GM18502 (cell line): ENCODE measurements around the gene HOXD1.

ENCODE experiments used
- ATAC-seq: cut with Tn5 transposase; IDR thresholded peaks from one replicate; pipeline ENCODE4 v1.9.1; 2021; ENCODE audit warnings: mild to moderate bottlenecking; ENCODE audit not compliant: unreplicated experiment, poor library complexity

The HOXD1 gene

DNA sequence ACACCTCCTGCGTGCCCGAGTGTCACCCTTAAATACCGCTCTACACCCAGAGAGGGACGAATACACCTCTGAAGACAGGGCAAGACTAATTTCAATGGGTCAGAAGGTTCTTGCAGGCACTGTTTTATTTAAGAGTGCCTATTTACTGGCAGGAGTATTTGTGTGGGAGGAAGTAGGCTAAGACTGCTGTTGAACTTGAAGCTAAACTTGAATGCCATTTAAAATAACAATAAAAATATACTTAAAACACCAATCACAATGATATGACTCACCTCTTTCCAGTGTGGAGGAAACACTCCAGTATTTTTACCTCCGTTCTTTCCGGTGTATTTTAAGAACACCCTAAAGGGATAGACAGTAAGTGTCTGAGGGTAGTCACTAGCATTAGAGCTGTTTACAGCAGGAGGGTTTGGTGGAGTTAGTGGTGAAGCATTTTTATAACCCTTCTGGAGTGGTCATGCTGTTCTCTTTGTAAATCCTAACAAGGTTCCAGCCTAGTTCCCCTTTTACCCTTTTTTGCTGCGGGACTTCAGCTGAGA is 9.6 kb upstream of the HOXD1 start:
- ATAC-seq: no peak

DNA sequence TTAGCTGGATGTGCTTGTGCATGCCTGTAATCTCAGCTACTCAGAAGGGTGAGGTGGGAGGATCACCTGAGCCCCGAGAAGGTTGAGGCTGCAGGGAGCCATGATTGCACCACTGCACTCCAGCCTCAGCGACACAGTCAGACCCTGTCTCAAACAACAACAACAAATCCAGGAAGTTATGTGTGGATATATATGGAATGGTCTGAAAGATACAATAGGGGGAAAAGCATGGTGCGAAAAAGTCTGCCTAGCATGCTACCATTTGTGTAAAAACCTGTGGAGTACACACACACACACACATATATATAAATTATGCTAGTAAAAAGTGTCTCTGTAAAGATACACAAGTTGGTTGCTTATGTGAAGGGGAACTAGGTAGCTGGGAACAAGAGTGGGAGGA is 6.9 kb upstream of the HOXD1 start:
- no peak for ATAC-seq

DNA sequence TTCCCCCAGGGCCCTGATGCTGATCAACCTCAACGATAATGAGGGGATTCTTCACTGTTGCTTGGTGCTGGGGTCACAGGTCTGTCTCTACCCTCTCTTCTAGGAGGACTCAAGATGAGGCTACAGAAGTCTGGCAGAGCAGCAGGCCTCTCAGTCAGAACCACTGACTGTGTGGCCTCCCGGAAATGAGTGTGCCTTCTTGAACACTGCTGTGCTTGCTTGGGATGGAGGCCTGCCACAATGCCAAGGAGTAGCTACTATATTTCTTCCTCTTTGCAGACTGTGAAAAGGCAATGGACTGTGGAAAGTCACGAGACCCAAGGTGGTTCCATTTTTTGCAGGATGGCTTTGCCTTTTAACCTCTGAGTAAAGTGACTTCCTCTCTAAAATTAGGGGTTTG is 5.8 kb upstream of the HOXD1 start:
- ATAC-seq: no peak

DNA sequence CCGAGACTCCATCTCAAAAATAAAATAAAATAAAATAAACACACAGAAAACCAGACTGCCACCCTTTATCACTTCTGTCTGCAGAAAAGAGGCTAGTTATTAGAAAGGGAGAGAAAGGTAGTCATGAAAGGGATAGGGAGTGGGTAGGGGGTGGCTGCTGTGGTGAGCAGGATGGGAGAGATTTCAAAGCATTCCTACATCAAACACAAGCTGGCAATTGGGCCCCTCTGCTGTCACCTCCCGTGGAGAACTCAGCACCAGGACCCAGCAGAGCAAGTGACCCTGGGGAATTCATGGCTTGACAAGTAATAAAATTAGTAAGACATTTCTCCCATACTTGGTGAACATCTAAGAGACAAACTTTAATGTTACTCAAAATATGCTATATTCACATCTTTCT is 3.7 kb upstream of the HOXD1 start:
- no peak for ATAC-seq

DNA sequence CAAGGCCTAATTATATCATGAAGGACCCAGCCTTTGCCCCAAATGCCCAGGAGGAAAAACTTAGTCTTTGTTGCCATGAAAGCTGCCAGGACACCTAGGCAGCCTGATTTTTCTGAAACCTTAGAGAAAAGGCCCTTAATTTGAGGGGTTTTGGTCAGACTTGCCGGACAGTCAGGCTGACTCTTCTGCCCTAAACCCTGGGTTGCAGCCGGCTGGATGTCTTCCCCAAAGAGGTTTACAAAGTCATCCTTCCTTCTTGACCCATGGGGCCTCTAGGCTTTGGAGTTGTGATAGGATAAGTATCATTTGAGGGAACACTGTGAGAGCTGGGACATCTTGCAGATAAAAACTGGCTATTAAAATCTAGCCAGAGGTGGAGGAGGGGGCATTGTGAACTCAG is 2.4 kb upstream of the HOXD1 start:
- ATAC-seq: no peak

DNA sequence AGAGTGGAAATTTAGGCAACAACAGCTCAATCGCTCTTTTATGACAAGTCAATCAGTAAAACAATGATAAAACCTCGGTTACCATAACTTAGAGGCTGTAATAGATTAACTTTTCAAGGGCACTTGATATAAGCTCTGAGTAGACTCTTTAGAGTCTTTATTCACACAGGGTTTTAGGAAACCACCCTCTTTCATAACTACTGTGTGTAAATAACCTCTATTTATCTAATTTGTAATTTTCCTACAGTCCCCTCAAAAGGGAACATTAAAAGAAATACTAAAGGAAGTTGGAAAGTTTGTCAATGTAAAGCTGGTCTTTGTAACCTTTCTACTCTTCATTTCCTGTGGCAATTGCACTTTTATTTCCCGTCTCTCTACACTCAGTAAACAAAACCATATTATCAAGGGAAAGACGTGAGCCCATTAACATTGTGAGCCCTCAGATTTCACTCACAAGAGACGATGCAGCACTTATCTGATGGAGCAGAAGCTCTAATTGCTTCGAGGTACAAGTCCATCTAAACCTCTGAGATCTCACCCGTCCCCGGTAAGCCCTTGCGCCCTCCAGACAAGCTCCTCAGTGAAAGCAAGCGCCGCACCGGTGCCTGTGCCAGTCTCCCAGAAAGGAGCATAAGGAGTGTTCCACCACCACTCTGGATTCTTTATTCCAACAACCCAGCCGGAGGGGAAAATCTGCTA is 1.1 kb upstream of the HOXD1 start:
- ATAC-seq: no peak

DNA sequence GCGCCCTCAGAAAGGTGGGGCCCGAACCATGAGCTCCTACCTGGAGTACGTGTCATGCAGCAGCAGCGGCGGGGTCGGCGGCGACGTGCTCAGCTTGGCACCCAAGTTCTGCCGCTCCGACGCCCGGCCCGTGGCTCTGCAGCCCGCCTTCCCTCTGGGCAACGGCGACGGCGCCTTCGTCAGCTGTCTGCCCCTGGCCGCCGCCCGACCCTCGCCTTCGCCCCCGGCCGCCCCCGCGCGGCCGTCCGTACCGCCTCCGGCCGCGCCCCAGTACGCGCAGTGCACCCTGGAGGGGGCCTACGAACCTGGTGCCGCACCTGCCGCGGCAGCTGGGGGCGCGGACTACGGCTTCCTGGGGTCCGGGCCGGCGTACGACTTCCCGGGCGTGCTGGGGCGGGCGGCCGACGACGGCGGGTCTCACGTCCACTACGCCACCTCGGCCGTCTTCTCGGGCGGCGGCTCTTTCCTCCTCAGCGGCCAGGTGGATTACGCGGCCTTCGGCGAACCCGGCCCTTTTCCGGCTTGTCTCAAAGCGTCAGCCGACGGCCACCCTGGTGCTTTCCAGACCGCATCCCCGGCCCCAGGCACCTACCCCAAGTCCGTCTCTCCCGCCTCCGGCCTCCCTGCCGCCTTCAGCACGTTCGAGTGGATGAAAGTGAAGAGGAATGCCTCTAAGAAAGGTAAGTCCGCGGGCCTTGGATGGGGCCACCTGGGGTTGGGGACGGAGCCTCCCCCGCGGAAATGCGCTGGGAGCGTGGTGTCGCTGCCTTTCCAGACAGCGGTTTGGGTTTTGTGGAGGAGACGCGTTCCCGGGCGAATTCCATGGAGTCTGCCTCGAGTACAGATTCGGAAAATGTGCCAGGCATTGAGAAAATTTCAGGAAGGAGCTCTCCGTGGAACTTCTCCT is 559 bp downstream of the HOXD1 start:
- ATAC-seq: no peak

DNA sequence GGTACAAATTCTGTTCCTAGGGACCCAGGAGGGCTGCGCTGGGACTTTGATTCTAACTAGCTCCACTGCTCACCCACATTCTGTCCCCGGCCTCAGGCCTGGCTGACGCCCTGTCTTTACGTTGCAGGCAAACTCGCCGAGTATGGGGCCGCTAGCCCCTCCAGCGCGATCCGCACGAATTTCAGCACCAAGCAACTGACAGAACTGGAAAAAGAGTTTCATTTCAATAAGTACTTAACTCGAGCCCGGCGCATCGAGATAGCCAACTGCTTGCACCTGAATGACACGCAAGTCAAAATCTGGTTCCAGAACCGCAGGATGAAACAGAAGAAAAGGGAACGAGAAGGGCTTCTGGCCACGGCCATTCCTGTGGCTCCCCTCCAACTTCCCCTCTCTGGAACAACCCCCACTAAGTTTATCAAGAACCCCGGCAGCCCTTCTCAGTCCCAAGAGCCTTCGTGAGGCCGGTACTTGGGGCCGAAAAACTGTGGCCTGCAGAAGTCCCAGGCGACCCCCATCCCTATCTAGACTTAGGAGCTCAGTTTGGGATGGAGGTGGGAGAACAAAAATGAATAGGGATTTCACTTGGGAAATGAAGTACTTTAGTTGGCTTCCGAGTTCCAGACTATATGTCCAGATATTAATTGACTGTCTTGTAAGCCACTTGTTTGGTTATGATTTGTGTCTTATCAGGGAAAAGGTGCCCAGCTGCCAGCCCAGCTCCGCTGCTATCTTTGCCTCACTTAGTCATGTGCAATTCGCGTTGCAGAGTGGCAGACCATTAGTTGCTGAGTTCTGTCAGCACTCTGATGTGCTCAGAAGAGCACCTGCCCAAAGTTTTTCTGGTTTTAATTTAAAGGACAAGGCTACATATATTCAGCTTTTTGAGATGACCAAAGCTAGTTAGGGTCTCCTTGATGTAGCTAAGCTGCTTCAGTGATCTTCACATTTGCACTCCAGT is 1.5 kb downstream of the HOXD1 start:
- no peak for ATAC-seq

DNA sequence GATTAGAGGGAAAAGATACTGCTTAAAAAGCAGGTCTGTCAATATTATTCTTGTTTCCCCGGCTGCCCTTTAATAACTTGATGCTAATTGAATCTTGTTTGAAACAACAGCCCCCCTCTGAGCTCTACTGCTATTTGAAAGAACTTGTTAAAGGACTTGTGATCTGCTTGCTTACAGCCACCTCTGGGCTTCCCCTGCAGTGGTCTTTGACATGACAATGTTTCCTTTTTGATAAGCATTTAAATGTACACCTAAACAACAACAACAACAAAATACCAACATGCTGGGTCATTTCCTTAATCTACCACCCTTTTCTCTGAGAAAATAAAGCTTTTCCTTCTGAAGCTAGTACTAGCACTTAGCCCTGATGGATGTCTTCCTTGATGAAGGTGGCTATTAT is 3.9 kb downstream of the HOXD1 start:
- ATAC-seq: no peak

DNA sequence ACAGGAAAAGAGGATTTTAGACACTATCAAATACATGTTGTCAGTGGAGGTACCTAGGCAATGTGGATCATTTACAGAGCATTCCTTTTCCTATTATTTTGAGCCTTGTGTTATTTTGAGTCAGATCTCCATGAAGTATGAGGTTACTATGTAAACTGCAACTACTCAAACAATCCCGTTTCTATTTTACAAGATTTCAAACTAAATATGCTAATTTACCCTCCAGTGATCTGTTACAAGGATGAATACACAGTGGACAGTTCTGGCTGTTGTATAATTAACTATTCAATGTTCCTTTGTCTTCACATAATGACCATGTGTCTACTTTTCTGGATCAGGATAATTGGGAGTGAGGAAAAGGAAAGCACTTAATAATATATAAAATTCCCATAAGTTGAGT is 4.6 kb downstream of the HOXD1 start:
- no peak for ATAC-seq

DNA sequence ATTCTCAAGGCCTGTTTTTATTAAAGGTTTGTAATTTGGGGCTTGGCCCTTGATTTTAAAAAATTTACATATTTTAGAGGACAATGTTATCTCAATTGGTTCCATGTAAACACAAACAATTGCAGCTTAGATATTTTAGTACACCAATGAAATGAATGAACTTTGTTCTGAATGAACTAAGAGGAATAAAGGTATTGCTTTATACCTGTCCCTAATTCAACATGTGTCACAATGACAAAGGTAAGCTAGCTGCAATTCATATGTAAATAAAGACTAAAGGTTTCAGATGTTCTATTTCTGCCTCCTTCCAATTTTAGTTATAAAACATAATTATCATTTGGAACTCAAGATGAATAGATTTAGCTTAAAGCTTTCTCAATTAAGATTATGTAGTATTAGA is 11.4 kb downstream of the HOXD1 start:
- ATAC-seq: no peak

DNA sequence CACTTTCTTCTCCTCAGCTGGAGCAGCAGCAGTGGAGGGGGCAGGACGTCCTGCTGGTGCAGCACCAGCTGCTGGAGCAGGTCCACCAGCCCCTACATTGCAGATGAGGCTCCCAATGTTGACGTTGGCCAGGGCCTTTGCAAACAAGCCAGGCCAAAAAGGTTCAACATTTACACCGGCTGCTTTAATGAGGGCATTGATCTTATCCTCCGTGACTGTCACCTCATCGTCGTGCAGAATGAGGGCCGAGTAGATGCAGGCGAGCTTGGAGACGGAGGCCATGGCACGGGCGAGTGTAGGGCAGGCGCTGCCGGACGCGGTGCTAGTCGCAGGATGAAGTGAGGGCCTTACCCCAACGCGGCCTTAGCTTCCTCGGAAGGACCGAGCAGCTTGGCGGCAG is 12.5 kb downstream of the HOXD1 start:
- ATAC-seq: no peak

DNA sequence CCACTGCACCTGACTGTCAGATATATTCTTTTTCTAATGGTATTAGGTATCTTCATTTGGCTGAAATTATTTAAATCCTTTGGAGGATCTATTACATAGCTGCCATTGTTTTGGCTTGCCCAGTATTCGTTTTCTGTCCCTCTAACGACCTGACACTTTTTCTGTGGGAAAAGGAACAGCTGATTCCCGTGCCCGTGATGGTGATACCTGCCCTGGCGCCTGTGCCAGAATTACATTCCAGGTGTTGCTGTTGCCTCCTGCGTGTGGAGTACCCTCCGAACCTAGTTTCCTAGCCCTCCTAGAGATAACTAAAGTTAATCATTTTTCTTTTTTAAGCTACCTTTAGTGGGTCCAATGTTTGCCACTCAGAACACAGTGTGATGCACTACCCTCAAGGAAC is 14.0 kb downstream of the HOXD1 start:
- no peak for ATAC-seq

DNA sequence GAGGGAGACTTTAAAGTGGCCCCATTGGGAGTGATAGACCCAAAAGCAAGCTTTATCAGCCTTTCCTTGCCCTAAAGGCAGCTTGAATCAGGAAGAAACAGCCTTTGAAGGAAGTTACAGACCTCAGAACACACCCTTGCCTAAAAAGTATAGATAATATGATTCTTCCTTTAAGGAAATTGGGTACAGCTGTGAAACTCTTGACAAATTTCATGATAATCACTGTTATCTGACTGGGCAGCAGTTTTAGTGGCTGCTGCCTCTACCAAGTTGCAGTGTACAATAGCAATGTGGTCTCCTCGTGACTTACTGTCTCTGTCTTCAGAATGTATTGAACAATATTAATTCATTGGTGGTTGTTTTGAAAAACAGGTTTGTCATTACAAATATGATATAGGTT is 16.7 kb downstream of the HOXD1 start:
- ATAC-seq: no peak

DNA sequence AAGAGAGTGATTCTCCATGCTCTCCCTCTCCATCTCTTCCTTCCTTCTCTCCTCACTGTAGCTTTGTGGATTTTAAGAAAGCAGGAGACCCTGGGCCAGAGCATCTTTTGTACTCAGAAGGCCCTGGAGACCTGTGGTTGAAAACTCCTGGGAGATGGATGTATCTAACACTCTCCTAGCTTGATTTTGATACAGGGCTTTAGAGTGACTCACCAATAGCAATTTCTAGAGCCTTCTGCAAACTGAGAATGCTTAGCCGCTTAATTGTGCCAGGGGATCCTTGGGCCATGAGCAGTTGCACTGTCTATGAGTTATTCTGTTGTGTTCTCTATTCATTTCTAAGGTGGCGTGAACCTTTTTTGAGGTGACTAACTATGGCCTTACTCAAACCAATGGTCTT is 17.7 kb downstream of the HOXD1 start:
- no peak for ATAC-seq

DNA sequence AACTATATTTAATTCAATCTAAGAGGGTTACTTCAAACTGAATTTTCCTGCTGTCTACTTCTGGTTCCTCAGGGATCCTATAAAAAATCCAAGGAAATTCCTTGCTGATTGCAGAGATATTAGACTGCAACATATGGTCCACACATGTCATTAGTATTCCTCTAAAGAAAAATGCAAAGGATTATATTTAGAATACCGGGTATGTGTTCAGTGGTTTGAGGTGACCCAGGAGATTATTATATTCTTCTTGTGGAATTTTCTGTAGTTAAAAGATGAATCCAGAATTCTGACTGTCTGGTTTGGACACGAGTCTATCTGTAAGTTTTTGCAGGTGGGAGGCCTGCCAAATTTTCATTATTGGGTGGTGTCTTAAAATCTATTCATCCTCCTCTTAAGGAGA is 18.2 kb downstream of the HOXD1 start:
- no peak for ATAC-seq

DNA sequence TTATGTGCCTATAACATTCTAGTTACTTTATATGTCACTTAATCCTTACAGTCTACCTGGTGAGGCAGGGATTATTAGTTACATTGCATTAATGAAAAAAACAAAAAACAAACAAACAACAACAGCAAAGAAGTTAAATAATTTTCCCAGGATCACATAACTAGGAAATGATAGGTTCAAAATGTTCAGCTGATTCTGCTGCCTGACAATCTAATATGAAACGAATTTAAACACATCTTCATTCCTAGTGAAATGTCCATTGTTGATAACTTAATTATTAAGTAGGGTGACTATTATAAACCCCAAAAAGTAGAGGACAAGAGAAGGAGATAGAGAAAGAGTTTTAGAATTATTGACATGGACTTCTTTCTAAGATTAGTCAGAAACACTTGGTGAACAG is 22.6 kb downstream of the HOXD1 start:
- ATAC-seq: no peak

DNA sequence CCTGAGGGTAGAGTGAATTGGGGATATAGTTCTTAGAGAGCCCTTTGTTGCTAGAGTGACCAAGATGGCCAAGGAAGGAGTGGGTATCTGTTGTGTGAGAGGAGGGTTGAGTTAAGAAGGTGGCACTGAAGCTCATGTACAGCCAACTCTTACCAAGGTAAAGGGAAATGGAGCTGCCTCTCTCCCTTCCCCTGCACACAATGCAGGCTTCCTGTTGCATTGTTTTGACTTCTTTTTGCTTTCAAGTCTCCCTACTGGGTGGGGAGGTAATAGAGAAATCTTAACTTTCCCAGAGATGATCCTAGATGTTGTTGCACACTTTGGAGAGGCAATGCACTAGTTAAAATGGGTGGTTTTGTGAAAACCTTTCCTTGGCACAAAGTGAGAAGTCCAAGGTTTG is 23.8 kb downstream of the HOXD1 start:
- no peak for ATAC-seq

DNA sequence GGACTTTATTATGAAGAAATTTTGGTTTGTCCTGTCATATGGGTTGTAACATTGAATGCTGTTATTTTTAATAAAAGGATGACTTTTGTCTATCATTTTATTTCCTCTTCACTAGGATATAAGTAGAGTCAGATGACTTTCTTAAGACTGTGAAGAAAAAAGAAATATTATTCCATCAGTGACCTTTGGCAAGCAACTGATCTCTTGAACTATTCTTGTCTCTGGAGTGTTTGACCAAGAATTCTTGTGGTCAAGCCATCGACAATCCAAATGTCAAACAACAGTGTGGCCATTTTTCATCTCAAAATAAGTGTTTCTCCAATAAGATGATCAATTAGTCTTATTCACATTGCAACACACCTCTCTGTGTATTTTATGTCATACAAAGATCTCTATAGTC is 24.9 kb downstream of the HOXD1 start:
- no peak for ATAC-seq

DNA sequence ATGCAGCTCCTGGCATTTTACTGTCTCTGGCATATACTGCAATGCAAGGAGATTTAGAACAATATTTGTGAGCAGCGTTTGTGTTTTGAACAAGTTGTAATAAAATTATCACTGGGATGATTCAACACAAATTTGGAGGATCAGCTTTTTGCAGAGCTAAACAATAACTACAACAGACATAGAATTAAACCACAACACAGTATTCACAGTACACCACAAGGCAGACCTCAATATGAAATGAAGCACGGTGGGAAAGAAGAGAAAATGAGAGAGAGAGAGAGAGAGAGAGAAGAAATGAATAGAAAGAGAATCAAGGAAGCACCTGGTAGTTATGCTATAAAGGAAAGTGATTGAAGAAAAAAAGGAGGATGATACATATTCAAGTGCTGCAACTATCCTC is 39.4 kb downstream of the HOXD1 start:
- no peak for ATAC-seq

DNA sequence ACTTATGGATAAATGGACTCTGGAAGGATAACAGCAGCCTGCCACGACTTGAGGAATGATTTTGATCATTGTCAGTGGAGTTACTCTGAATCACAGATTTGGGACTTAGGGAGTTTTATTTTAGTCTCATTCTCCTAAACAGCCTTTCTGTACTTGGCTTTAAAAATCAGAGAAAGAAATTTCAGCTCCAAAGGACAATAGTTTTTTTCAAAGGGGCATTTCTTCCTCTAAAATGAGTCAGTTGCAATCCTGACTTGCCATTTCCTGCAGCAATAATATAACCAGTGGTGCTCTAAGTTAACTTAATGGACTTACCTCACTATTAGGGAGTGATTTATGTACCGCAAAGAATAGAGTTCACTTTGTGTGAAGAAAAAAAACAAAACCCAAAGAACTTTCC is 45.7 kb downstream of the HOXD1 start:
- ATAC-seq: no peak
